IPS-18a (cell line): ENCODE data around the gene CHTF18.

Source experiments
- H3K27ac ChIP-seq: one replicate; pipeline ENCODE4 v1.5.1; 2013; ENCODE audit warnings: low read length
- H3K27me3 ChIP-seq: one replicate; pipeline ENCODE4 v1.6.1; 2013; ENCODE audit warnings: mild to moderate bottlenecking, low read length; ENCODE audit not compliant: control insufficient read depth, insufficient read depth
- H3K36me3 ChIP-seq: one replicate; pipeline ENCODE4 v1.6.1; 2013; ENCODE audit warnings: low read depth, low read length; ENCODE audit not compliant: control insufficient read depth
- H3K4me1 ChIP-seq: one replicate; pipeline ENCODE4 v1.6.1; 2013; ENCODE audit warnings: low read depth, low read length; ENCODE audit not compliant: control insufficient read depth
- H3K4me3 ChIP-seq: one replicate; pipeline ENCODE4 v1.5.1; 2013; ENCODE audit warnings: low read length
- H3K9ac ChIP-seq: one replicate; pipeline ENCODE4 v1.6.1; 2013; ENCODE audit warnings: mild to moderate bottlenecking, low read length, moderate library complexity
- H3K9me3 ChIP-seq: one replicate; pipeline ENCODE4 v1.6.1; 2013; ENCODE audit warnings: low read depth, low read length; ENCODE audit not compliant: control insufficient read depth

The CHTF18 gene

DNA sequence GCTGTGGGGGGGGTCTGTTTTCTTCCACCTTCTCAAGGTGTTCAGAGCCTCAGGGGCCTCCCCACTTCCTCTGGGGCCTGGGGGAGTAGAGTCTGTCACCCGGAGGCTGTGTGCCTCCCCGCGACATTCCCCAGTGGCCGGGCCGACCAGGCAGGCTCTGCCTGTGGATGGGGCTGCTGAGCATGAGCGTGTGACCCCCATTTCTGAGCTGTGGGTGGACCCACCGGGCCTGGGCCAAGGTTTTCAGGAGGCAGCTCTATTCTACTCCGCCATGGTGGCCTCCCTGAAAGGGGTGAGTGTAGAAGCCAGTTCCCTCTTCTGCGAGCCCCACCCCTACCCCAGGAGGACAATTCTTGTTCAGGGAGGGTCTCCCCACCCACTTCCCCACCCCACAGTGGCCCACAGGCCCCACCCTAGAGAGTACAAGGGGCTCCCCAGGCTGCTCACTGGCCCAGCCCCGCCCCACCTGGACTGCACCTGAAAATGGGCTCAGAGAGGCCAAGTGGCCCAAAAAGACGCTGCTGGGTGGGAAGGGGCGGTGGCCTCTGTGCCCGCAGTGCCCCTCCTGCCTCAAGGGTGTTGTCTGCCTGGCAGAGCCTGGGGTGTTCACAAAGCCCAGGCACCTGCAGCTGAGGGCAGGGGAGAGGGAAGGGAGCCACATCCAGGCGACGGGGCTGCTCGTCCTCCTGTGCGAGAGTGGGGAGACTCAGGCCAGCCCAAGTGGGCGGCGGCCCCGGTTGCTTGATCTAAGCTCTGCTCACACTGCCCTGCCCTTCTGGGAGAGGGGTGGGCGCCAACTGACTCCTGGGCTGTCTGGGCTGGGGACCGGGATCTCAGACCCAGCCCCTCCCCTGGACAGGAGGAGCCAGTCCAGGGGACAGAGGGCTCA lies 26.6 kb upstream of the CHTF18 start:
- Histone ChIP-seq H3K4me3 (no peak overlapping the region), H3K9me3 (no peaks in the 10 kb centered on the region), H3K9ac (no peak overlapping the region), H3K4me1 (no peaks in the 10 kb centered on the region), H3K36me3 (no peaks in the 10 kb centered on the region), H3K27me3 (no peaks in the 10 kb centered on the region), H3K27ac (no peak overlapping the region)

GRCh38 chr16:762595-763268 lies 25.7 kb upstream of the CHTF18 start:
- no peak overlapping the region for H3K9ac ChIP-seq
- H3K27ac ChIP-seq, result no peak overlapping the region
- no peak overlapping the region for H3K4me3 ChIP-seq
- no peaks in the 10 kb centered on the region for H3K27me3 ChIP-seq
- no peaks in the 10 kb centered on the region for H3K36me3 ChIP-seq
- H3K4me1 ChIP-seq, result no peaks in the 10 kb centered on the region
- H3K9me3 ChIP-seq, result no peaks in the 10 kb centered on the region

GRCh38 chr16:763369-764183 lies 24.8 kb upstream of the CHTF18 start:
- no peak overlapping the region for H3K4me3 ChIP-seq
- H3K9me3 ChIP-seq, result no peaks in the 10 kb centered on the region
- H3K27me3 ChIP-seq, result no peaks in the 10 kb centered on the region
- no peaks in the 10 kb centered on the region for H3K4me1 ChIP-seq
- no peak overlapping the region for H3K9ac ChIP-seq
- no peaks in the 10 kb centered on the region for H3K36me3 ChIP-seq
- H3K27ac ChIP-seq, result no peak overlapping the region

- Histone ChIP-seq H3K4me1 (no peaks in the 10 kb centered on the region), H3K27ac (no peak overlapping the region), H3K9me3 (no peaks in the 10 kb centered on the region), H3K27me3 (no peaks in the 10 kb centered on the region), H3K4me3 (no peak overlapping the region), H3K9ac (no peak overlapping the region), H3K36me3 (no peaks in the 10 kb centered on the region)
Observed at GRCh38 chr16:764184-764750, 24.2 kb upstream of the CHTF18 start.

- H3K4me3 ChIP-seq, result no peak overlapping the region
- H3K9me3 ChIP-seq, result no peaks in the 10 kb centered on the region
- no peaks in the 10 kb centered on the region for H3K36me3 ChIP-seq
- H3K4me1 ChIP-seq, result no peaks in the 10 kb centered on the region
- H3K27ac ChIP-seq, result no peak overlapping the region
- no peaks in the 10 kb centered on the region for H3K27me3 ChIP-seq
- no peak overlapping the region for H3K9ac ChIP-seq
Observed at GRCh38 chr16:764848-765487, 23.5 kb upstream of the CHTF18 start.

DNA sequence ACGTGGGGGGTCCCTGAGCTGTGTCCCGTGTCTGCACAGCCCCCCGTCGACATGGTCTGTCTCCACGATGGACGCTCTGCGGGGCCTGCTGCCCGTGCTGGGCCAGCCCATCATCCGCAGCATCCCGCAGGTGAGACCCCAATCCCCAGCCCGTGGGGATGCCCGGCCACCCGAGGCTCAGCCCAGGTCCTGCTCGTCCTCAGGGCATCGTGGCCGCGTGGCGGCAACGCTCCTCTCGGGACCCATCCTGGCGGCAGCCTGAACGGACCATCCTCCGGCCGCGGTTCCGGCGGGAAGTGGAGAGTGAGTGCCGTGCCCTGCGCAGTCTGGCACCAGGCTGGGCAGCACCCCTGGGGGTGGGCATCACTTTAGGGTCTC lies 22.9 kb upstream of the CHTF18 start:
- H3K4me1 ChIP-seq, result no peaks in the 10 kb centered on the region

GRCh38 chr16:766008-766819 lies 22.2 kb upstream of the CHTF18 start:
- Histone ChIP-seq H3K9me3 (no peaks in the 10 kb centered on the region), H3K9ac (no peak overlapping the region), H3K4me3 (no peak overlapping the region), H3K36me3 (no peaks in the 10 kb centered on the region), H3K27me3 (no peaks in the 10 kb centered on the region), H3K4me1 (no peaks in the 10 kb centered on the region), H3K27ac (no peak overlapping the region)

More for the DNA sequence above, 22.9 kb upstream of the CHTF18 start:
- no peaks in the 10 kb centered on the region for H3K27me3 ChIP-seq
- H3K36me3 ChIP-seq, result no peaks in the 10 kb centered on the region
- H3K9me3 ChIP-seq, result no peaks in the 10 kb centered on the region
- no peak overlapping the region for H3K4me3 ChIP-seq
- H3K27ac ChIP-seq, result no peak overlapping the region
- no peak overlapping the region for H3K9ac ChIP-seq

DNA sequence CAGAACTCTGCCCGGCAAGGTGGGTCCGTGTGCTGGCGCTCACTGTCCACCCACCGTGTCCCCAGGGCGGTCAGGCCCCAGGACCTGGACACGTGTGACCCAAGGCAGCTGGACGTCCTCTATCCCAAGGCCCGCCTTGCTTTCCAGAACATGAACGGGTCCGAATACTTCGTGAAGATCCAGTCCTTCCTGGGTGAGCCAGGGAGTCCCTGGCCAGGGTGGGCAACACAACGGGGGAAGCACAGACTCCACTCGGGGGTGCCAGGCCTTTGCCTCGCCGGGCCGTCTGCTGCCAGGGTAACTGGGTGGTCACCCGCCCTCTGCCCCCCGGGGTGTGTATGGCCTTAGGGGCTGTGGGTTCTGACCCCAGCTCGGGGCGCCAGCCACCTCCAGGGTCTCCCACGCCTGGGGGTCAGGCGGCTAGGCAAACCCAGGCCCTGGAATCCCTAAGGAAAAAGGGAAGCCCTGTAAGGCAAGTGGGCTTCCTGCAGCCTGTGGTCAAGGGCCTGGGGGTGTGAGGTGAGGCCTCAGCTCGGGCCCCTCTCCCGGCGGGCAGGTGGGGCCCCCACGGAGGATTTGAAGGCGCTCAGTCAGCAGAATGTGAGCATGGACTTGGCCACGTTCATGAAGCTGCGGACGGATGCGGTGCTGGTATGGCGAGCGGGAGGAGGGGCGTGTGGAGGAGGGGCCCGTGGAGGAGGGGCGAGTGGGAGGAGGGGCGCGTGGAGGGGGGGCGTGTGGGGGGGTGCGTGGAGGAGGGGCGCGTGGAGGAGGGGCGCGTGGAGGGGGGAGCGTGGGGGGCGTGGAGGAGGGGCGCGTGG lies 21.4 kb upstream of the CHTF18 start:
- Histone ChIP-seq H3K9ac (no peak overlapping the region), H3K27ac (no peak overlapping the region), H3K36me3 (no peaks in the 10 kb centered on the region)

GRCh38 chr16:767743-768235 lies 20.6 kb upstream of the CHTF18 start:
- Histone ChIP-seq H3K36me3 (no peaks in the 10 kb centered on the region), H3K9me3 (no peaks in the 10 kb centered on the region), H3K27me3 (no peaks in the 10 kb centered on the region), H3K27ac (no peak overlapping the region), H3K9ac (no peak overlapping the region), H3K4me3 (no peak overlapping the region), H3K4me1 (no peaks in the 10 kb centered on the region)

More for the DNA sequence above, 21.4 kb upstream of the CHTF18 start:
- H3K4me3 ChIP-seq, result no peak overlapping the region
- no peaks in the 10 kb centered on the region for H3K4me1 ChIP-seq
- H3K27me3 ChIP-seq, result no peaks in the 10 kb centered on the region
- no peaks in the 10 kb centered on the region for H3K9me3 ChIP-seq

DNA sequence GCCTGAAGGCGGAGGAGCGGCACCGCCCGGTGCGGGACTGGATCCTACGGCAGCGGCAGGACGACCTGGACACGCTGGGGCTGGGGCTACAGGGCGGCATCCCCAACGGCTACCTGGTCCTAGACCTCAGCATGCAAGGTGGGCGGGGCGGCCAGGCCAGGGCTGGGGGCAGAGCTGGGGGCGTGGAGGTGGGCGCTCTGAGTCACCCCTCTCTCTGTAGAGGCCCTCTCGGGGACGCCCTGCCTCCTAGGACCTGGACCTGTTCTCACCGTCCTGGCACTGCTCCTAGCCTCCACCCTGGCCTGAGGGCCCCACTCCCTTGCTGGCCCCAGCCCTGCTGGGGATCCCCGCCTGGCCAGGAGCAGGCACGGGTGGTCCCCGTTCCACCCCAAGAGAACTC lies 20.0 kb upstream of the CHTF18 start:
- no peak overlapping the region for H3K9ac ChIP-seq
- no peaks in the 10 kb centered on the region for H3K27me3 ChIP-seq
- no peaks in the 10 kb centered on the region for H3K4me1 ChIP-seq
- H3K9me3 ChIP-seq, result no peaks in the 10 kb centered on the region
- no peak overlapping the region for H3K27ac ChIP-seq
- no peaks in the 10 kb centered on the region for H3K36me3 ChIP-seq
- no peak overlapping the region for H3K4me3 ChIP-seq
